GM18505 (cell line): ENCODE results near the gene LRRC59.
"Not testable (repeated sequence)": the region's sequence is repeated elsewhere in the genome, so short reads cannot be mapped to it uniquely, and the experiment has no call there.

Experiments used
- ATAC-seq: cut with Tn5 transposase; IDR thresholded peaks from one replicate; pipeline ENCODE4 v1.9.1; 2021; ENCODE audit not compliant: unreplicated experiment
- POLR2A ChIP-seq: IDR thresholded peaks from 4 replicates; pipeline ENCODE4 v1.6.1; 2011; ENCODE audit warnings: borderline replicate concordance; ENCODE audit not compliant: insufficient read depth, insufficient read length; ENCODE audit errors: extremely low read depth

LRRC59 gene

GRCh38 chr17:50420419-50421112 is 23.2 kb upstream of the LRRC59 start:
- TF ChIP-seq POLR2A: no peak
- no peak for ATAC-seq

GRCh38 chr17:50419577-50419976 is 22.3 kb upstream of the LRRC59 start:
- not testable (repeated sequence) for ATAC-seq

- ATAC-seq: no peak
- no peak for TF ChIP-seq POLR2A
Observed at GRCh38 chr17:50414808-50415207, 17.5 kb upstream of the LRRC59 start.

- TF ChIP-seq POLR2A: no peak
- ATAC-seq: no peak
Observed at GRCh38 chr17:50412188-50412732, 14.9 kb upstream of the LRRC59 start.

GRCh38 chr17:50407921-50408320 is 10.6 kb upstream of the LRRC59 start:
- ATAC-seq: no peak
- no peak for TF ChIP-seq POLR2A

GRCh38 chr17:50406578-50406977 is 9.3 kb upstream of the LRRC59 start:
- no peak for ATAC-seq
- TF ChIP-seq POLR2A: no peak

GRCh38 chr17:50405351-50405750 is 8.0 kb upstream of the LRRC59 start:
- not testable (repeated sequence) for ATAC-seq

GRCh38 chr17:50399591-50399990 is 2.3 kb upstream of the LRRC59 start:
- not testable (repeated sequence) for ATAC-seq

- not testable (repeated sequence) for ATAC-seq
Observed at GRCh38 chr17:50398672-50399071, 1.3 kb upstream of the LRRC59 start.

- ATAC-seq: no peak
- TF ChIP-seq POLR2A: no peak
Observed at GRCh38 chr17:50397919-50398285, 579 bp upstream of the LRRC59 start.

- ATAC-seq: no peak
- TF ChIP-seq POLR2A: no peak
Observed at GRCh38 chr17:50396261-50397110, 837 bp downstream of the LRRC59 start.

GRCh38 chr17:50394711-50395110 is 2.6 kb downstream of the LRRC59 start:
- ATAC-seq: no peak
- TF ChIP-seq POLR2A: no peak

GRCh38 chr17:50393700-50394099 is 3.6 kb downstream of the LRRC59 start:
- ATAC-seq: no peak
- no peak for TF ChIP-seq POLR2A

GRCh38 chr17:50392621-50393020 is 4.7 kb downstream of the LRRC59 start:
- no peak for TF ChIP-seq POLR2A
- ATAC-seq: no peak

- no peak for ATAC-seq
- no peak for TF ChIP-seq POLR2A
Observed at GRCh38 chr17:50389534-50389933, 7.8 kb downstream of the LRRC59 start.

- ATAC-seq: no peak
- TF ChIP-seq POLR2A: no peak
Observed at GRCh38 chr17:50388728-50389127, 8.6 kb downstream of the LRRC59 start.
